Prostate gland (tissue), 2 donors: ENCODE data around the gene LRSAM1. TPM values are rescaled to one million over a fixed set of nuclear protein-coding genes. Genes with fewer than 3 reads are reported as not detected.

Experiments used
- DNase-seq: peaks from one replicate; pipeline ENCODE4 v3.0.0-alpha.2; 2019; ENCODE audit warnings: low spot score
- H3K27ac ChIP-seq, 2 donors: fragments of 200-600 bp; sonication (generic); 2 replicates each; pipeline ENCODE4 v1.5.1; 2017 to 2019
- H3K27me3 ChIP-seq: fragments of 200-600 bp; sonication (generic); replicated peaks from 2 replicates; pipeline ENCODE4 v1.5.1; 2019; ENCODE audit not compliant: insufficient read depth
- H3K36me3 ChIP-seq, 2 donors: fragments of 200-600 bp; sonication (generic); 1 replicate in 1 of 2; 2 replicates in 1 of 2; pipeline versions ENCODE4 v1.5.1 to v1.8.1; 2017 to 2019
- H3K4me1 ChIP-seq: fragments of 200-600 bp; sonication (generic); replicated peaks from 2 replicates; pipeline ENCODE4 v1.5.1; 2019
- H3K4me3 ChIP-seq, 2 donors: fragments of 200-600 bp; sonication (generic); 2 replicates each; pipeline ENCODE4 v1.5.1; 2017 to 2019
- H3K9me3 ChIP-seq: fragments of 200-600 bp; sonication (generic); 2 replicates; pipeline ENCODE4 v1.5.1; 2017
- POLR2A ChIP-seq: fragments of 450-650 bp; IDR thresholded peaks from one replicate; pipeline ENCODE4 v1.6.1; 2016; ENCODE audit warnings: antibody characterized with exemption, mild to moderate bottlenecking
- POLR2AphosphoS5 ChIP-seq: sonication (generic); formaldehyde crosslinking; IDR thresholded peaks from one replicate; pipeline ENCODE4 v1.6.1; 2017; ENCODE audit warnings: antibody characterized with exemption
- WGBS: methylation state at CpG from one replicate; pipeline ENCODE4 v1.1.5; 2018; 5-methylcytosine and 5-hydroxymethylcytosine counted together
- intact Hi-C: fragments of 100-400 bp; cut with DNase I; formaldehyde crosslinking; loops from one replicate; pipeline ENCODE4 v1.14.2; 2022
- total RNA-seq, 2 donors: library from RNA; depleted of rRNA; stranded (reverse); fragments of >200 nt; gene quantifications; one replicate each; pipeline ENCODE4 v1.1.0, GENCODE V29; 2016
- TF ChIP-seq, protein P1 (sequence below), 4 experiments: fragments of 200-600 bp in 2 of 4; fragments of 450-650 bp in 2 of 4; sonication (generic) in 2 of 4; IDR thresholded peaks; 1 replicate in 3 of 4; 2 replicates in 1 of 4; pipeline ENCODE4 v1.5.1; 2016 to 2019; ENCODE audit warnings: antibody characterized with exemption in 4 of 4, mild to moderate bottlenecking in 2 of 4, moderate library complexity in 2 of 4

Gene LRSAM1
- total RNA-seq, 2 donors from 2014 or later = 14.8 to 30.5 TPM

- H3K4me1 ChIP-seq = no peaks in the 10 kb centered on the region
- intact Hi-C loops = no loop called here
- DNase-seq = no peak
- WGBS = 92% methylated on average over 14 of the region's 14 CpGs
- H3K27me3 ChIP-seq = no peaks in the 10 kb centered on the region
- H3K27ac ChIP-seq = no peak overlapping the region
- H3K9me3 ChIP-seq = no peaks in the 10 kb centered on the region
- TF ChIP-seq POLR2A (no peak), POLR2AphosphoS5 (no peak)
- TF ChIP-seq, protein P1, sequence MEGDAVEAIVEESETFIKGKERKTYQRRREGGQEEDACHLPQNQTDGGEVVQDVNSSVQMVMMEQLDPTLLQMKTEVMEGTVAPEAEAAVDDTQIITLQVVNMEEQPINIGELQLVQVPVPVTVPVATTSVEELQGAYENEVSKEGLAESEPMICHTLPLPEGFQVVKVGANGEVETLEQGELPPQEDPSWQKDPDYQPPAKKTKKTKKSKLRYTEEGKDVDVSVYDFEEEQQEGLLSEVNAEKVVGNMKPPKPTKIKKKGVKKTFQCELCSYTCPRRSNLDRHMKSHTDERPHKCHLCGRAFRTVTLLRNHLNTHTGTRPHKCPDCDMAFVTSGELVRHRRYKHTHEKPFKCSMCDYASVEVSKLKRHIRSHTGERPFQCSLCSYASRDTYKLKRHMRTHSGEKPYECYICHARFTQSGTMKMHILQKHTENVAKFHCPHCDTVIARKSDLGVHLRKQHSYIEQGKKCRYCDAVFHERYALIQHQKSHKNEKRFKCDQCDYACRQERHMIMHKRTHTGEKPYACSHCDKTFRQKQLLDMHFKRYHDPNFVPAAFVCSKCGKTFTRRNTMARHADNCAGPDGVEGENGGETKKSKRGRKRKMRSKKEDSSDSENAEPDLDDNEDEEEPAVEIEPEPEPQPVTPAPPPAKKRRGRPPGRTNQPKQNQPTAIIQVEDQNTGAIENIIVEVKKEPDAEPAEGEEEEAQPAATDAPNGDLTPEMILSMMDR (IDR thresholded peaks at IDR 0.05) = no peak
- H3K4me3 ChIP-seq = no peak overlapping the region
- H3K36me3 ChIP-seq = no peaks in the 10 kb centered on the region
Observed at GRCh38 chr9:127467621-127468020, 16.3 kb downstream of the LRSAM1 start.

DNA sequence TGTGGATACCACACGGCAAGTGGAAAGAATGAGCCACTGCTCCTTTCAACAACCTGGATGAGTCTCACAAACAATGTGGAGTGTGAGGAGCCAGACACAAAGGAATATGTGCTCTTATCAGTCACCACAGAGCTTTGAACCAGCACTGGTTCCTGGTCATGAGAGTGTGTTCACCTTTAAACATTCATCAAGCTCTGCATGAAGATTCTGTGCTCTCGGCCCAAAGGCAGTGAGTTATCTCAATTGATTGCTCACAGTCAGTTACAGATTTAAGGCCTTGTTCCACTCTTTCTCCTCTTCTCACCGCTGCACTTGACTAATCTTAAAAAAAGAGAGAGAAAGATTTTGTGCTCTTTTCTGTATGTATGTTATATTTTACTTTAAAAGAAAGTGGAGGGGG, 19.4 kb downstream of the LRSAM1 start:
- H3K9me3 ChIP-seq = no peaks in the 10 kb centered on the region
- H3K27me3 ChIP-seq = no peaks in the 10 kb centered on the region
- no peak overlapping the region for H3K4me3 ChIP-seq
- no peaks in the 10 kb centered on the region for H3K4me1 ChIP-seq
- TF ChIP-seq POLR2AphosphoS5 (no peak), POLR2A (no peak)
- TF ChIP-seq, protein P1 (IDR thresholded peaks at IDR 0.05) = no peak
- WGBS = 92% methylated on average over 3 of the region's 3 CpGs
- H3K27ac ChIP-seq = no peak overlapping the region
- intact Hi-C loops = no loop called here
- H3K36me3 ChIP-seq = no peaks in the 10 kb centered on the region
- DNase-seq = no peak

GRCh38 chr9:127473501-127473900, 22.2 kb downstream of the LRSAM1 start:
- WGBS = 88% methylated on average over 10 of the region's 10 CpGs
- peaks cover 0 to 2% of the 10 kb centered on the region in 2 donors for H3K36me3 ChIP-seq
- no peak overlapping the region for H3K4me3 ChIP-seq
- H3K9me3 ChIP-seq = no peaks in the 10 kb centered on the region
- H3K27me3 ChIP-seq = no peaks in the 10 kb centered on the region
- peak overlapping the region in 1 of 2 donors; percentile 57 for H3K27ac ChIP-seq
- TF ChIP-seq POLR2AphosphoS5 (no peak), POLR2A (no peak)
- TF ChIP-seq, protein P1 (IDR thresholded peaks at IDR 0.05) = no peak
- no peaks in the 10 kb centered on the region for H3K4me1 ChIP-seq
- intact Hi-C loops = no loop called here
- DNase-seq = no peak

- 72% methylated on average over 4 of the region's 4 CpGs for WGBS
Observed at GRCh38 chr9:127473932-127474331, 22.6 kb downstream of the LRSAM1 start.

DNA sequence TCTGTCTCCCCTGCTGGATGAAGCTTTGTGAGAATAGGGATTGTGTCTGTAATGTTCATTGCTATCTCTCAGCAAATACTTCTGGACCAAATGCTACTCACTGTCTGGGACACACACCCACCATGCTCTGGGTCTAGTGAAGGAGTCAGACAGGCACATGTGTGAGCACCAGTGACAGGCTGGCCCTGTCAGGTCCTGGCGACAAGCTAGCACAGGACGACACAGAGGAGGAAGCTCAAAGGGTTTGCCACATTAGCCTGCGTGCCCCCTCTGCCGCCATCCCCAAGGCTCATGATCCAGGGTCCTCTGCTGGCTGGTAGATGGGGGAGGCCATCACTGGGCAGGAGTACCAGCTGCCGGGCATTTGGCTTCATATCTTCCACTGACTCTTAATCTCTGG, 23.3 kb downstream of the LRSAM1 start:
- WGBS = 93% methylated on average over 5 of the region's 5 CpGs
- no peaks in the 10 kb centered on the region for H3K4me1 ChIP-seq
- H3K9me3 ChIP-seq = no peaks in the 10 kb centered on the region
- DNase-seq = no peak
- no peak overlapping the region for H3K4me3 ChIP-seq
- H3K27ac ChIP-seq = peak overlapping the region in 1 of 2 donors; percentile 57
- intact Hi-C loops = no loop called here
- TF ChIP-seq, protein P1 (IDR thresholded peaks at IDR 0.05) = no peak
- TF ChIP-seq POLR2AphosphoS5 (no peak), POLR2A (no peak)
- peaks cover 0 to 13% of the 10 kb centered on the region in 2 donors for H3K36me3 ChIP-seq
- no peaks in the 10 kb centered on the region for H3K27me3 ChIP-seq

More at GRCh38 chr9:127473932-127474331, 22.6 kb downstream of the LRSAM1 start:
- no peak for TF ChIP-seq POLR2A
- peak; percentile 61 for TF ChIP-seq POLR2AphosphoS5
- peak; percentile 30 for DNase-seq
- intact Hi-C loops = no loop called here
- Histone ChIP-seq H3K4me1 (no peaks in the 10 kb centered on the region), H3K36me3 (peaks cover 0 to 6% of the 10 kb centered on the region in 2 donors), H3K27ac (peak overlapping the region; percentile 14 to 57), H3K27me3 (no peaks in the 10 kb centered on the region), H3K4me3 (no peak overlapping the region), H3K9me3 (no peaks in the 10 kb centered on the region)
